H9 (cell line): ENCODE data around the gene SPECC1. TPM values are rescaled to one million over a fixed set of nuclear protein-coding genes. Genes with fewer than 3 reads are reported as not detected.

ENCODE experiments used
- DNase-seq: peaks from one replicate; pipeline ENCODE4 v3.0.0-alpha.2; 2017
- H2AFZ ChIP-seq: one replicate; pipeline ENCODE4 v1.6.1; 2013; ENCODE audit warnings: mild to moderate bottlenecking, low read length, control low read depth, moderate library complexity
- H2AK5ac ChIP-seq: 2 replicates; pipeline ENCODE4 v1.6.1; 2013; ENCODE audit warnings: low read length, control low read depth, mixed read lengths; ENCODE audit not compliant: insufficient read length
- H2BK120ac ChIP-seq: one replicate; pipeline ENCODE4 v1.6.1; 2013; ENCODE audit warnings: low read depth, mild to moderate bottlenecking, low read length, control low read depth, inconsistent platforms; ENCODE audit not compliant: poor library complexity, severe bottlenecking
- H2BK12ac ChIP-seq: 2 replicates; pipeline ENCODE4 v1.6.1; 2013; ENCODE audit warnings: low read length, control low read depth, mixed read lengths, low read depth; ENCODE audit not compliant: insufficient read length
- H2BK15ac ChIP-seq: 2 replicates; pipeline ENCODE4 v1.6.1; 2013; ENCODE audit warnings: low read depth, low read length, control low read depth
- H2BK20ac ChIP-seq: one replicate; pipeline ENCODE4 v1.6.1; 2013; ENCODE audit warnings: low read depth, mild to moderate bottlenecking, low read length, control low read depth, inconsistent platforms; ENCODE audit not compliant: poor library complexity, severe bottlenecking
- H2BK5ac ChIP-seq: 2 replicates; pipeline ENCODE4 v1.6.1; 2013; ENCODE audit warnings: low read length, control low read depth, mixed read lengths; ENCODE audit not compliant: insufficient read length
- H3K14ac ChIP-seq: 2 replicates; pipeline ENCODE4 v1.6.1; 2013; ENCODE audit warnings: low read length, control low read depth; ENCODE audit not compliant: insufficient read depth
- H3K18ac ChIP-seq: 2 replicates; pipeline ENCODE4 v1.6.1; 2013; ENCODE audit warnings: low read depth, mild to moderate bottlenecking, mixed read lengths, low read length, control low read depth; ENCODE audit not compliant: insufficient read length
- H3K23ac ChIP-seq: 2 replicates; pipeline ENCODE4 v1.6.1; 2013; ENCODE audit warnings: low read length, control low read depth, mixed read lengths, low read depth; ENCODE audit not compliant: insufficient read length
- H3K23me2 ChIP-seq: 2 replicates; pipeline ENCODE4 v1.6.1; 2013; ENCODE audit warnings: low read depth, mild to moderate bottlenecking, mixed read lengths, low read length, control low read depth; ENCODE audit not compliant: insufficient read length, poor library complexity, severe bottlenecking
- H3K27ac ChIP-seq: 2 replicates; pipeline ENCODE4 v1.5.1; 2013; ENCODE audit warnings: low read length, control low read depth, mixed read lengths, low read depth; ENCODE audit not compliant: insufficient read length
- H3K27me3 ChIP-seq: 2 replicates; pipeline ENCODE4 v1.6.1; 2013; ENCODE audit warnings: low read length, control low read depth, inconsistent platforms; ENCODE audit not compliant: insufficient read depth
- H3K4ac ChIP-seq: 2 replicates; pipeline ENCODE4 v1.6.1; 2013; ENCODE audit warnings: low read depth, mild to moderate bottlenecking, control low read depth, inconsistent platforms, low read length, moderate library complexity
- H3K4me1 ChIP-seq: 2 replicates; pipeline ENCODE4 v1.6.1; 2013; ENCODE audit warnings: low read length, control low read depth, inconsistent platforms; ENCODE audit not compliant: insufficient read depth
- H3K4me2 ChIP-seq: 2 replicates; pipeline ENCODE4 v1.6.1; 2013; ENCODE audit warnings: low read length, control low read depth, mixed read lengths; ENCODE audit not compliant: insufficient read length, insufficient read depth
- H3K56ac ChIP-seq: 2 replicates; pipeline ENCODE4 v1.6.1; 2013; ENCODE audit warnings: low read depth, mild to moderate bottlenecking, mixed read lengths, low read length, control low read depth; ENCODE audit not compliant: insufficient read length
- H3K79me1 ChIP-seq: 2 replicates; pipeline ENCODE4 v1.6.1; 2013; ENCODE audit warnings: low read depth, mild to moderate bottlenecking, moderate library complexity, low read length, control low read depth, inconsistent platforms; ENCODE audit not compliant: insufficient read depth, poor library complexity, severe bottlenecking
- H3K79me2 ChIP-seq: 2 replicates; pipeline ENCODE4 v1.6.1; 2013; ENCODE audit warnings: low read length, control low read depth, inconsistent platforms; ENCODE audit not compliant: insufficient read depth
- H3K9ac ChIP-seq: 2 replicates; pipeline ENCODE4 v1.6.1; 2013; ENCODE audit warnings: low read length, control low read depth, mixed read lengths; ENCODE audit not compliant: insufficient read length; ENCODE audit errors: extremely low read depth
- H3K9me3 ChIP-seq: one replicate; pipeline ENCODE4 v1.6.1; 2013; ENCODE audit warnings: low read depth, low read length, inconsistent platforms; ENCODE audit not compliant: control insufficient read depth
- H3T11ph ChIP-seq: one replicate; pipeline ENCODE4 v1.6.1; 2013; ENCODE audit warnings: mild to moderate bottlenecking, low read length, control low read depth, inconsistent platforms
- H4K20me1 ChIP-seq: one replicate; pipeline ENCODE4 v1.6.1; 2013; ENCODE audit not compliant: control insufficient read depth, insufficient read length, insufficient read depth
- H4K5ac ChIP-seq: 2 replicates; pipeline ENCODE4 v1.6.1; 2013; ENCODE audit warnings: low read depth, mild to moderate bottlenecking, mixed read lengths, low read length, control low read depth; ENCODE audit not compliant: insufficient read length
- H4K8ac ChIP-seq: replicated peaks from 2 replicates; pipeline ENCODE4 v1.6.1; 2013; ENCODE audit warnings: low read length, control low read depth, mixed read lengths, low read depth; ENCODE audit not compliant: insufficient read length
- H4K91ac ChIP-seq: 2 replicates; pipeline ENCODE4 v1.6.1; 2013; ENCODE audit warnings: low read depth, mild to moderate bottlenecking, moderate library complexity, mixed read lengths, low read length, control low read depth; ENCODE audit not compliant: insufficient read length
- H3K27ac Mint-ChIP-seq, 3 experiments: 2 replicates in 2 of 3; 3 replicates in 1 of 3; pipeline ENCODE4 v1.8.0; 2020 to 2021; ENCODE audit warnings: mixed read lengths in 3 of 3, mild to moderate bottlenecking in 1 of 3, moderate library complexity in 1 of 3
- H3K27me3 Mint-ChIP-seq: 2 replicates; pipeline ENCODE4 v1.8.0; 2021; ENCODE audit warnings: low read depth, mild to moderate bottlenecking, moderate library complexity, mixed read lengths
- H3K36me3 Mint-ChIP-seq, 3 experiments: 2 replicates in 2 of 3; 3 replicates in 1 of 3; pipeline ENCODE4 v1.8.0; 2020 to 2021; ENCODE audit warnings: low read depth in 3 of 3, mixed read lengths in 3 of 3; ENCODE audit not compliant: insufficient read depth in 1 of 3
- H3K4me1 Mint-ChIP-seq, 2 experiments: 2 replicates each; pipeline ENCODE4 v1.8.0; 2020; ENCODE audit warnings: mixed read lengths in 2 of 2
- H3K4me3 Mint-ChIP-seq, 2 experiments: 2 replicates in 1 of 2; 3 replicates in 1 of 2; pipeline ENCODE4 v1.8.0; 2020 to 2021; ENCODE audit warnings: mild to moderate bottlenecking in 2 of 2, mixed read lengths in 2 of 2, moderate library complexity in 1 of 2
- H3K9me3 Mint-ChIP-seq, 2 experiments: 2 replicates in 1 of 2; 3 replicates in 1 of 2; pipeline ENCODE4 v1.8.0; 2020; ENCODE audit warnings: mild to moderate bottlenecking in 2 of 2, mixed read lengths in 2 of 2, moderate library complexity in 1 of 2
- WGBS: extraction: QIAGEN DNeasy Blood & Tissue Kit; methylation state at CpG from one replicate; pipeline ENCODE4 v1.1.7; 2013; ENCODE audit warnings: missing lambda C conversion rate, low lambda C conversion rate, mixed read lengths; ENCODE audit not compliant: insufficient read length; ENCODE audit errors: extremely low coverage; 5-methylcytosine and 5-hydroxymethylcytosine counted together
- total RNA-seq: library from RNA; stranded (reverse); gene quantifications from 2 replicates; pipeline ENCODE4 v1.2.1, GENCODE V29; 2021
- TF ChIP-seq, protein P1 (sequence below): fragments of 200-600 bp; sonication (generic); conservative IDR thresholded peaks from 3 replicates; pipeline ENCODE4 v1.8.0; 2021; ENCODE audit warnings: antibody characterized with exemption, mild to moderate bottlenecking

SPECC1 gene
- total RNA-seq, 1 experiment from 2014 or later = 65.7 TPM

DNA sequence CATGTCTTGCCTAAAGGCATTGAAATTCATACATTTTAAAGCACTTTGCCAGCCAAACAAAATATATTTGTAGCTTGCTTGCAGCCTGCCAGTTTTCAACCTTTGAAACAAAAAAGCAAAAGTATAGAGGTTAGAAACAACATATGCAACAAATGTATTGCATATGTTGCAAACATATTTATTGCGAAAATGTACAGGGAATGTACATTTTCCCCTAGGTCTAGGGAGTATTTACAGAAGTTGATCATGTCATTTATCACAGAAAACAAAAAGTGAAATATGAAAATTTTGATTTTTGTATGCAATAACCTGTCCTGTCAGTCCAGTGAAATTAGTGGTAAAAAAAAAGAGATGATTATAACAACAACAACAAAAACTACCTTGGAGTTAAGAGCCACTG is 171.5 kb downstream of the SPECC1 start:
- Histone ChIP-seq H3K4ac (no peak overlapping the region), H4K20me1 (no peaks in the 10 kb centered on the region), H3T11ph (no peak overlapping the region), H3K18ac (no peak overlapping the region), H2BK12ac (no peak overlapping the region), H2BK120ac (no peak overlapping the region), H3K9me3 (no peaks in the 10 kb centered on the region), H3K56ac (no peak overlapping the region), H3K4me1 (peaks cover 6% of the 10 kb centered on the region), H4K5ac (no peak overlapping the region), H2BK15ac (no peak overlapping the region), H3K79me2 (peaks cover 10% of the 10 kb centered on the region; the same call in 1 of the 2 replicates), H4K8ac (no peak overlapping the region), H3K23ac (no peak overlapping the region), H2BK5ac (no peak overlapping the region), H2AK5ac (no peak overlapping the region), H2AFZ (no peak overlapping the region), H3K23me2 (no peaks in the 10 kb centered on the region), H2BK20ac (no peak overlapping the region), H3K14ac (no peak overlapping the region), H3K27me3 (no peaks in the 10 kb centered on the region), H3K9ac (no peak overlapping the region), H3K27ac (no peak overlapping the region), H3K4me2 (no peak overlapping the region), H3K79me1 (peaks cover 12% of the 10 kb centered on the region), H4K91ac (no peak overlapping the region)
- Mint-ChIP-seq H3K36me3 (no peaks in the 10 kb centered on the region), H3K4me1 (peaks cover 48 to 50% of the 10 kb centered on the region in 2 experiments), H3K9me3 (no peaks in the 10 kb centered on the region), H3K27me3 (no peaks in the 10 kb centered on the region), H3K4me3 (no peak overlapping the region), H3K27ac (no peak overlapping the region)
- no peak for DNase-seq
- no CpG with 5 or more reads among the region's 1 CpG for WGBS
- TF ChIP-seq, protein P1, sequence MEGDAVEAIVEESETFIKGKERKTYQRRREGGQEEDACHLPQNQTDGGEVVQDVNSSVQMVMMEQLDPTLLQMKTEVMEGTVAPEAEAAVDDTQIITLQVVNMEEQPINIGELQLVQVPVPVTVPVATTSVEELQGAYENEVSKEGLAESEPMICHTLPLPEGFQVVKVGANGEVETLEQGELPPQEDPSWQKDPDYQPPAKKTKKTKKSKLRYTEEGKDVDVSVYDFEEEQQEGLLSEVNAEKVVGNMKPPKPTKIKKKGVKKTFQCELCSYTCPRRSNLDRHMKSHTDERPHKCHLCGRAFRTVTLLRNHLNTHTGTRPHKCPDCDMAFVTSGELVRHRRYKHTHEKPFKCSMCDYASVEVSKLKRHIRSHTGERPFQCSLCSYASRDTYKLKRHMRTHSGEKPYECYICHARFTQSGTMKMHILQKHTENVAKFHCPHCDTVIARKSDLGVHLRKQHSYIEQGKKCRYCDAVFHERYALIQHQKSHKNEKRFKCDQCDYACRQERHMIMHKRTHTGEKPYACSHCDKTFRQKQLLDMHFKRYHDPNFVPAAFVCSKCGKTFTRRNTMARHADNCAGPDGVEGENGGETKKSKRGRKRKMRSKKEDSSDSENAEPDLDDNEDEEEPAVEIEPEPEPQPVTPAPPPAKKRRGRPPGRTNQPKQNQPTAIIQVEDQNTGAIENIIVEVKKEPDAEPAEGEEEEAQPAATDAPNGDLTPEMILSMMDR = no peak
